Neural progenitor cell (in vitro differentiated cells): ENCODE data around the gene U2AF2. TPM values are rescaled to one million over a fixed set of nuclear protein-coding genes. Genes with fewer than 3 reads are reported as not detected.
A peak's percentile ranks its signal among the peaks of the same experiment; 100 is the strongest.

ENCODE experiments used
- DNase-seq: peaks from one replicate; pipeline ENCODE4 v3.0.0-alpha.2; 2016; ENCODE audit warnings: low spot score
- H2AFZ ChIP-seq: fragments of 200-600 bp; sonication (generic); replicated peaks from 2 replicates; pipeline ENCODE4 v1.6.1; 2016; ENCODE audit warnings: antibody characterized with exemption
- H3F3A ChIP-seq: fragments of 200-600 bp; sonication (generic); 2 replicates; pipeline ENCODE4 v1.6.1; 2016; ENCODE audit warnings: antibody characterized with exemption, low read depth
- H3K27ac ChIP-seq: fragments of 200-600 bp; sonication (generic); 2 replicates; pipeline ENCODE4 v1.5.1; 2016; ENCODE audit warnings: mild to moderate bottlenecking
- H3K27me3 ChIP-seq: fragments of 200-600 bp; sonication (generic); 2 replicates; pipeline ENCODE4 v1.6.1; 2016; ENCODE audit warnings: mild to moderate bottlenecking, moderate library complexity
- H3K36me3 ChIP-seq: fragments of 200-600 bp; sonication (generic); 2 replicates; pipeline ENCODE4 v1.5.1; 2016
- H3K4me1 ChIP-seq: fragments of 200-600 bp; sonication (generic); 2 replicates; pipeline ENCODE4 v1.6.1; 2016; ENCODE audit warnings: mixed run types
- H3K4me2 ChIP-seq: fragments of 200-600 bp; sonication (generic); 2 replicates; pipeline ENCODE4 v1.6.1; 2016
- H3K4me3 ChIP-seq: fragments of 200-600 bp; sonication (generic); 2 replicates; pipeline ENCODE4 v1.5.1; 2016
- H3K79me2 ChIP-seq: fragments of 200-600 bp; sonication (generic); 2 replicates; pipeline ENCODE4 v1.6.1; 2016; ENCODE audit warnings: low read depth
- H3K9ac ChIP-seq: fragments of 200-600 bp; sonication (generic); 2 replicates; pipeline ENCODE4 v1.6.1; 2016
- H3K9me3 ChIP-seq: fragments of 200-600 bp; sonication (generic); 2 replicates; pipeline ENCODE4 v1.5.1; 2016; ENCODE audit warnings: low read depth
- H4K20me1 ChIP-seq: fragments of 200-600 bp; sonication (generic); 2 replicates; pipeline ENCODE4 v1.6.1; 2016; ENCODE audit warnings: low read depth
- H3K27ac Mint-ChIP-seq: 3 replicates; pipeline ENCODE4 v1.8.0; 2021; ENCODE audit warnings: mixed read lengths
- H3K27me3 Mint-ChIP-seq: 2 replicates; pipeline ENCODE4 v1.8.0; 2022; ENCODE audit warnings: low read depth, mild to moderate bottlenecking, inconsistent platforms, moderate library complexity, mixed read lengths; ENCODE audit not compliant: insufficient read depth
- H3K36me3 Mint-ChIP-seq: 3 replicates; pipeline ENCODE4 v1.8.0; 2021; ENCODE audit warnings: mixed read lengths
- H3K4me1 Mint-ChIP-seq: 3 replicates; pipeline ENCODE4 v1.8.0; 2021; ENCODE audit warnings: mixed read lengths
- H3K4me3 Mint-ChIP-seq: 3 replicates; pipeline ENCODE4 v1.8.0; 2021; ENCODE audit warnings: mild to moderate bottlenecking, moderate library complexity, mixed read lengths
- H3K9me3 Mint-ChIP-seq: 3 replicates; pipeline ENCODE4 v1.8.0; 2020; ENCODE audit warnings: mixed read lengths
- EZH2 ChIP-seq: fragments of 200-600 bp; sonication (generic); IDR thresholded peaks from 2 replicates; pipeline ENCODE4 v1.6.1; 2017; ENCODE audit warnings: antibody characterized with exemption, mild to moderate bottlenecking, moderate library complexity
- EZH2phosphoT487 ChIP-seq: fragments of 200-600 bp; sonication (generic); IDR thresholded peaks from 2 replicates; pipeline ENCODE4 v1.6.1; 2017; ENCODE audit warnings: antibody characterized with exemption
- total RNA-seq: library from RNA; depleted of rRNA; stranded (reverse); fragments of >200 nt; gene quantifications from 2 replicates; pipeline ENCODE4 v1.2.3, GENCODE V29; 2015; ENCODE audit warnings: low replicate concordance
- TF ChIP-seq, protein P1 (sequence below): fragments of 200-600 bp; sonication (generic); IDR thresholded peaks from 2 replicates; pipeline ENCODE4 v1.5.1; 2017; ENCODE audit warnings: antibody characterized with exemption, mild to moderate bottlenecking

The U2AF2 gene
- total RNA-seq, 1 donor from 2014 or later, result 124 TPM

DNA sequence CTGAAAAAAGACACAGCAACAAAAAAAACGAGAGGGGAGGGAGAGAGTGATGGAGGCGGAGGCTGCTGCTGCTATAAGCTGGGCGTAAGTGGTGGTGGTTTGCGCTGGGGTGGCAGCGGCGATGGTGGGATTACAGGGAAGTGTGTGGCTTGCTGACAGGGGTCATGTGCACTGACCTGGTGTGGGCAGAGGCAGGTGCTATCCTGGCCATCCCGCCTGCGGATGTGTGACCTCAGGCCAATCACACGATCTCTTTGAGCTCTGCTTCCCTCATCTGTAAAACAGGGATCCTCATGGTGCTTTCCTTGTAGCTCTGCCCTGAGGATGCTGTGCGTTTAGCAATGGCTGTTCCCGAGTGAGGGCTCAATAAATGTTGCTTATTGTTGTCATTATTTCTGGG, 17.3 kb upstream of the U2AF2 start:
- H3K9ac ChIP-seq, result no peak overlapping the region
- no peak overlapping the region for H2AFZ ChIP-seq
- peaks cover 7% of the 10 kb centered on the region for H3K36me3 Mint-ChIP-seq
- peaks cover 16% of the 10 kb centered on the region for H4K20me1 ChIP-seq
- H3K4me3 Mint-ChIP-seq, result peak overlapping the region; percentile 77
- H3K27ac Mint-ChIP-seq, result no peak overlapping the region
- no peaks in the 10 kb centered on the region for H3K27me3 ChIP-seq
- H3K79me2 ChIP-seq, result peaks cover 69% of the 10 kb centered on the region
- peaks cover 49% of the 10 kb centered on the region for H3F3A ChIP-seq
- peaks cover 16% of the 10 kb centered on the region for H3K4me1 ChIP-seq
- no peaks in the 10 kb centered on the region for H3K9me3 ChIP-seq
- H3K9me3 Mint-ChIP-seq, result no peaks in the 10 kb centered on the region
- TF ChIP-seq EZH2phosphoT487 (no peak), EZH2 (no peak)
- TF ChIP-seq, protein P1, sequence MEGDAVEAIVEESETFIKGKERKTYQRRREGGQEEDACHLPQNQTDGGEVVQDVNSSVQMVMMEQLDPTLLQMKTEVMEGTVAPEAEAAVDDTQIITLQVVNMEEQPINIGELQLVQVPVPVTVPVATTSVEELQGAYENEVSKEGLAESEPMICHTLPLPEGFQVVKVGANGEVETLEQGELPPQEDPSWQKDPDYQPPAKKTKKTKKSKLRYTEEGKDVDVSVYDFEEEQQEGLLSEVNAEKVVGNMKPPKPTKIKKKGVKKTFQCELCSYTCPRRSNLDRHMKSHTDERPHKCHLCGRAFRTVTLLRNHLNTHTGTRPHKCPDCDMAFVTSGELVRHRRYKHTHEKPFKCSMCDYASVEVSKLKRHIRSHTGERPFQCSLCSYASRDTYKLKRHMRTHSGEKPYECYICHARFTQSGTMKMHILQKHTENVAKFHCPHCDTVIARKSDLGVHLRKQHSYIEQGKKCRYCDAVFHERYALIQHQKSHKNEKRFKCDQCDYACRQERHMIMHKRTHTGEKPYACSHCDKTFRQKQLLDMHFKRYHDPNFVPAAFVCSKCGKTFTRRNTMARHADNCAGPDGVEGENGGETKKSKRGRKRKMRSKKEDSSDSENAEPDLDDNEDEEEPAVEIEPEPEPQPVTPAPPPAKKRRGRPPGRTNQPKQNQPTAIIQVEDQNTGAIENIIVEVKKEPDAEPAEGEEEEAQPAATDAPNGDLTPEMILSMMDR, result no peak
- no peak overlapping the region for H3K27ac ChIP-seq
- no peaks in the 10 kb centered on the region for H3K36me3 ChIP-seq
- no peak for DNase-seq
- peaks cover 40% of the 10 kb centered on the region for H3K4me1 Mint-ChIP-seq
- H3K4me2 ChIP-seq, result no peak overlapping the region
- H3K27me3 Mint-ChIP-seq, result peaks cover 24% of the 10 kb centered on the region
- H3K4me3 ChIP-seq, result no peak overlapping the region

DNA sequence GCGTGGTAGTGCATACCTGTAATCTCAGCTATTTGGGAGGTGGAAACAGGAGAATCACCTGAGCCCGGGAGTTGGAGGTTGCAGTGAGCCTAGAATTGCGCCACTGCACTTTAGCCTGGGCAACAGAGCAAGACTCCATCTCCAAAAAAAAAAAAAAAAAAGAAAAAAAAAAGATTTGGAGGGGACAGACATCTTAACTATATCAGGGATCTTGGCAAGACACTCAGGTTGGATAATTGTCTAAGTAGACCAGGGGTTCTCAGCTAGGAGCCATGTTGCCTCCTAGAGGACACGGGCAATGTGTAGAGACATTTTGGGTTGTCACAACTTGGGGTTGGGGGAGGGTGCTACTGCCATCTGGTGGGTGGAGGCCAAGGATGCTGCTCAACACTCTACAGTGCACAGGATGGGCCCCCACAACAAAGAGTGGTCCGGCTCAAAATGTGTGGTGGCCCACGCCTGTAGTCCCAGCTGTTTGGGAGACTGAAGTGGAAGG, 15.9 kb upstream of the U2AF2 start:
- no peak for TF ChIP-seq EZH2phosphoT487
- TF ChIP-seq, protein P1, result peak; percentile 55
- peaks cover 16% of the 10 kb centered on the region for H4K20me1 ChIP-seq
- H3K27ac ChIP-seq, result no peak overlapping the region
- H3K9ac ChIP-seq, result no peak overlapping the region
- H2AFZ ChIP-seq, result no peak overlapping the region
- no peak overlapping the region for H3K4me3 ChIP-seq
- H3K4me1 Mint-ChIP-seq, result peaks cover 48% of the 10 kb centered on the region
- peaks cover 83% of the 10 kb centered on the region for H3K79me2 ChIP-seq
- peaks cover 30% of the 10 kb centered on the region for H3K27me3 Mint-ChIP-seq
- H3K36me3 ChIP-seq, result no peaks in the 10 kb centered on the region
- DNase-seq, result peak; percentile 52
- peaks cover 40% of the 10 kb centered on the region for H3F3A ChIP-seq
- H3K9me3 ChIP-seq, result no peaks in the 10 kb centered on the region
- H3K27me3 ChIP-seq, result no peaks in the 10 kb centered on the region
- no peaks in the 10 kb centered on the region for H3K9me3 Mint-ChIP-seq
- H3K4me2 ChIP-seq, result no peak overlapping the region
- peak overlapping the region; percentile 79 for H3K4me3 Mint-ChIP-seq
- H3K27ac Mint-ChIP-seq, result no peak overlapping the region
- peaks cover 10% of the 10 kb centered on the region for H3K36me3 Mint-ChIP-seq
- H3K4me1 ChIP-seq, result peaks cover 22% of the 10 kb centered on the region

DNA sequence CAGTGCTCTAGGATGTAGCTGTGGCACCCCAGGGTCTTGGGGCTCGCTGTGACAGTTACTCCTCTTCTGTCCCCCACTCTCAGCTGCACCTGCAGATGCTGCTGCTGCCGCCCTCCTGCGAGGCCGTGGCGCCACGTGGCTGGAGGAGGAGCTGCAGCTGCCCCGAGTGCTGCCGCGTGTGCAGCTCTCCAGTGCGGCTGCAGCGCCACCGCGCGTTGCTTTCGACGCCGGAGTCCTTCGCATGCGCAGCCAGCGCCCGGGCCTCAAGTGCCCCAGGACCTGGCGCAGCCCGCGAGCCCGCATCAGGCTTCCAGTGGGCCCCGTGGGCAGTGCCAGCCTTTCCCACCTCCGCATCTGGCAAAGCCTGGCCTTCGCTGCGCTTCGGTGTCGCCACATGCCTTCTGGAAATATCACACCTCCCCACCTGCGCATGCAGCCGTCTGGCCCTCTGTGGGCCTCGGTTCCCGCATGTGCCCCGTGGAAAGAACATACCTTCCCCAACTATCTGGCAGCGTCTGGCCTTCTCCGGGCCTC, 14.7 kb upstream of the U2AF2 start:
- peaks cover 16% of the 10 kb centered on the region for H4K20me1 ChIP-seq
- no peaks in the 10 kb centered on the region for H3K27me3 ChIP-seq
- DNase-seq, result peak; percentile 50
- no peaks in the 10 kb centered on the region for H3K36me3 ChIP-seq
- H3K9me3 Mint-ChIP-seq, result no peaks in the 10 kb centered on the region
- peaks cover 39% of the 10 kb centered on the region for H3F3A ChIP-seq
- H3K4me3 Mint-ChIP-seq, result peak overlapping the region; percentile 92
- peaks cover 26% of the 10 kb centered on the region for H3K4me1 ChIP-seq
- H3K27ac ChIP-seq, result peak overlapping the region; percentile 85
- H3K4me1 Mint-ChIP-seq, result peaks cover 47% of the 10 kb centered on the region
- H3K9ac ChIP-seq, result no peak overlapping the region
- no peaks in the 10 kb centered on the region for H3K9me3 ChIP-seq
- H3K4me3 ChIP-seq, result peak overlapping the region; percentile 80
- peaks cover 92% of the 10 kb centered on the region for H3K79me2 ChIP-seq
- peak overlapping the region; percentile 94 for H3K27ac Mint-ChIP-seq
- peaks cover 10% of the 10 kb centered on the region for H3K36me3 Mint-ChIP-seq
- peak overlapping the region; percentile 99 for H3K4me2 ChIP-seq
- H2AFZ ChIP-seq, result peak overlapping the region; percentile 57
- H3K27me3 Mint-ChIP-seq, result peaks cover 26% of the 10 kb centered on the region
- TF ChIP-seq, protein P1, result peak; percentile 22
- TF ChIP-seq EZH2, result no peak
